Stimulated activated CD8-positive, alpha-beta memory T cell treated with anti-CD3 and anti-CD28 coated beads, Interleukin-7, amount 100 ng/mL, for 1 hour (primary cell): ENCODE data around the gene RPL22.
"Not testable (repeated sequence)": the region's sequence is repeated elsewhere in the genome, so short reads cannot be mapped to it uniquely, and the experiment has no call there.

Experiments
- DNase-seq, 2 donors: peaks; one replicate each; pipeline ENCODE4 v3.0.0-alpha.2; 2020; ENCODE audit warnings: low read depth in 2 of 2

RPL22 gene

DNA sequence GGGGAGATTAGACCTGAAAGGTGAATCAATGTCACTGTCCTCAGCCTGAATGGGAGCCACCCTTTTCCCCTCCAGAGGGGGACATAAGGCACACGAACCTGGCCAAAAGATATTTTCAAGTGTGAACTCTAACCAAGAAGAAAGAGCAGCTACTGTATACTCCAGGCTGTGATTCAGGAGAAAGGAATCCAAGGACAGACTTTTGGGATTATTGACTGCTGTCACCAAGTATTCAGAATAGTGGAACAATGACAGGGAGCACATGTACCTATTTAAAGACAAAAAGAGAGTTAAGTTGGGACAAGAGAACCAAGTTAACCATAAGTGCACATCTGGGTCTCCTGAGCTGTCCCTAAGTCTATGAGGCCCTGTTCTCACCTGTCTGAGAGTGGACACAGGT lies 34.0 kb upstream of the RPL22 start:
- no peak for DNase-seq

DNA sequence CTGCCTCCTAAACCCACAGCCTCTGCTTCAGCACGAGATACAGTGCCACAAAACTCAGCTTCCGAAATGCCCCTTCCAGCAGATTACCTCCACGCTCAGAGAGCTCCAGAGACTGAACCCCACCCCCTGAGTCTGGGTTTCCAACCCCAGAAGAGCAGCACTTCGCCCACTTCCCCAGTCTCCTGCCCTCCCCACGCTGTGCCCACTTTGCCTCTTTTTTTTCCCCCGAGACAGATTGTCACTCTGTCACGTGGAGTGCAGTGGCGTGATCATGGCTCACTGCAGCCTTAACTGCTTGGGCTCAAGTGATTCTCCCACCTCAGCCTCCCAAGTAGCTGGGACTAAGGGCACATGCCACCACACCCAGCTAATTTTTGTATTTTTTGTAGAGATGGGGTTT lies 26.3 kb upstream of the RPL22 start:
- DNase-seq: no peak

- DNase-seq: no peak
Measured at GRCh38 chr1:6224718-6225117, 25.3 kb upstream of the RPL22 start.

GRCh38 chr1:6223617-6224016 lies 24.2 kb upstream of the RPL22 start:
- no peak for DNase-seq

GRCh38 chr1:6222636-6223035 lies 23.2 kb upstream of the RPL22 start:
- DNase-seq: no peak

GRCh38 chr1:6221210-6221784 lies 21.9 kb upstream of the RPL22 start:
- DNase-seq: no peak

GRCh38 chr1:6220236-6220635 lies 20.8 kb upstream of the RPL22 start:
- no peak for DNase-seq

GRCh38 chr1:6219641-6220040 lies 20.2 kb upstream of the RPL22 start:
- not testable (repeated sequence) for DNase-seq

DNA sequence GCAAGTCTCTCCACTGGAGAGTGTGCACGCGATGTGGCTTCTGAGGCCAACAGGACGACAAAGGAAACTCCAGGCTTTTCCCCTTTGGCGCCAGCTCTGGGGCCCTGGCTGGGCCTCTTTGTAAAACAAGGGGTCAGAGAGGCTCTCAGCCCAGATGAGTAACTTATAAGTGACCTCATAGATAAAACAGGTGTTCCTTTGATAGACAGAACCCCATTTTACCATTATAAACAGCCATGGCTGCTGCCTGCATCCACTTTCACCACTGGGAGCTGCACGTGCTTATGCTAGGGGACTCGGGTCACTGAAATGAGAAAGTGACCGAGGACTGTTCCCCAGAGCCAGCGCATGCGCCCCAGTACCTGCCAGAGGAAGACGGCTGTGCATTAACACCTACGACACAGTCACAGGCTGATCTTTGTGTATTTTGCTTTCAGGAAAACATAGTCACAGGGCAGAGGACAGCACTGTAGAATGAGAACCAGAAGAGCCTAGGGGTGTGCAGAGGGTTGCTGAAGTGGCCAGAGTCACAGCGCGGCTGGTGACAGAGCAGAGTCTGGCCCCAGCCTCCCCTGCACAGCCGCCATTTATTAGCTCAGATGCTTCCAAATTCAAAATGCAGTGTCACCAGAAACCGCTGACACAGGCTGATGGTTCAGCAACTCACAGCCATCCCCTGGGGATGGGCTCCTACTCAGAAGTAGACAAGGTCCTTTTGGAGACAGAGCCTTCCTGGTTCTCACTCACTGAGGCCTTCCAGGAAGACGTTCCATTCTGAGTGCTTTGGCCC lies 19.2 kb upstream of the RPL22 start:
- no peak for DNase-seq

- no peak for DNase-seq
Measured at GRCh38 chr1:6212193-6212959, 13.0 kb upstream of the RPL22 start.

- no peak for DNase-seq
Measured at GRCh38 chr1:6211731-6212130, 12.3 kb upstream of the RPL22 start.

DNA sequence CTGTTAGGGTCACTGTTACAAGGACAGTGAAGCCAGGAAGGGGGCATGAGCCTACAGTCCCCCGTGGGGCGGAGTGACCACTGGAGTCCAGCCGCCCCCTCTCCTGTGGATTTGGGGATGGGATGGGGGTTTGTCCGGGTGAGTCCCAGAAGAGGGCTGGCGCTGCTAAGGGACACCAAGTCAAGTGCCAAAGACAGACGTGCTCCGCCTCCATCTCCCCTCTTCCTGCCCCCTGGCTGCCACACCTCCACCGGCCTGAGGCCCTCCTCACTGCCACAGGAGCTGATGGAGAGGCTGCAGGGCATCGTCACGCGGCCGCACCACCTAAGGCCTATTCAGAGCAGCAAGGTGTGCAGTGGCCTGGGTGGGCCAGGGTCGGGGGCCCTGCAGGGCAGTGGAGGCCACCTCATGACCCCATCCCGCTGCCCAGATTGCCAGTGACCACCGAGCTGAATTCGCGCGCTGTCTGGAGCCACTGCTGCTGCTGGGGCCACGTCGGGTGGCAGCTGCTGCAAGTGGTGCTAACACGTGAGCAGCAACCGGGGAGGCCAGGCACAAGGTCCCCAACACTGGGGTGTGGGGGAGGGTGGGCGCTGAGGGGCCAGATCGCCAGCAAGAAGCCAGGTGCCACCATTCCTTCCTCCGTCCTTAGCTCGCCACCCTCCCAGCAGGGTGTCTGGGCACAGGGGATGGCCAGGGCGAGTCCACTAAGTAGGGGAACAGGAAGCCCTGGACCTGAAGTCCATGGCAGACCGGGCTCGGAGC lies 11.4 kb upstream of the RPL22 start:
- DNase-seq: no peak

DNA sequence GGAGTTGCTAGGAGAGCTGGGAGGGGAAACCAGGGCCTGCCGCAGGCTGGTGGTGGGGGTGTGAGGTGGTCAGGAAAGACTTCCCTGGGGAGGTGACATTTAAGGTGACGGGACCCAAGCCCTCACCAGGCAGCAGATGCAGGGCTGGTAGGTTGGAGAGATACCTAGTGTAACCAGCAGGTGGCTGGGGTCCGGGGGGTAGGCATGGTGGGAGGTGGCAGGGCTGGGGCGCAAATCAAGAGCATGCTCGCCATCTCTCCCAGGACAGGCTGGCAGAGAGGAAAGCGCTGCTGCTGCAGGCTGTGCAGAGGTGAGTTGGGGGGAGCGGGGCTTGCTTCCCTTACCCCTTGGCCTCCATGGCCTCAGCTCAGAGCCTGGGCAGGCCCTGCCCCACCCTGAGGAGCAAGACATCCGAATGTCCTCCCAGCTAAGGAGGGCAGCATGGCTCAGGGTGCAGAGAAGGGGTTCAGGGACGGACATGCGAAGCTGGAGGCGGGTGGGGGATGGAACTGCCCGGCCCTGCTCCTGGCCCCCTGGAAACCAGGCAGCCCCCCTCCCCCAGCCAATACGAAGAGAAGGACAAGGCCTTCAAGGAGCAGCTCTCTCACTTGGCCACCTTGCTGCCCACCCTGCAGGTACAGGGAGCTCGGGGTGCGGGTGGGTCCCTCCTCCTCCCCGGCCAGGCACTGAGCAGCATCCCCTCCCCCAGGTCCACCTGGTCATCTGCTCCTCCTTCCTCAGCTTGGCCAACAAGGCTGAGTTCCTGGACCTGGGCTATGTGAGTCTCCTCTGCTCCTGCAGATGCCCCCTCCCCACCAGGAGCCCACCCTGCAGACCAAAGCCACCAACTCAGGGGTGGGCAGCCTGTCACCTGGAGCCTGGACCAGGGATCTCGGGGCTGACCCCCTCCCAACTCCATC lies 10.5 kb upstream of the RPL22 start:
- no peak for DNase-seq

DNA sequence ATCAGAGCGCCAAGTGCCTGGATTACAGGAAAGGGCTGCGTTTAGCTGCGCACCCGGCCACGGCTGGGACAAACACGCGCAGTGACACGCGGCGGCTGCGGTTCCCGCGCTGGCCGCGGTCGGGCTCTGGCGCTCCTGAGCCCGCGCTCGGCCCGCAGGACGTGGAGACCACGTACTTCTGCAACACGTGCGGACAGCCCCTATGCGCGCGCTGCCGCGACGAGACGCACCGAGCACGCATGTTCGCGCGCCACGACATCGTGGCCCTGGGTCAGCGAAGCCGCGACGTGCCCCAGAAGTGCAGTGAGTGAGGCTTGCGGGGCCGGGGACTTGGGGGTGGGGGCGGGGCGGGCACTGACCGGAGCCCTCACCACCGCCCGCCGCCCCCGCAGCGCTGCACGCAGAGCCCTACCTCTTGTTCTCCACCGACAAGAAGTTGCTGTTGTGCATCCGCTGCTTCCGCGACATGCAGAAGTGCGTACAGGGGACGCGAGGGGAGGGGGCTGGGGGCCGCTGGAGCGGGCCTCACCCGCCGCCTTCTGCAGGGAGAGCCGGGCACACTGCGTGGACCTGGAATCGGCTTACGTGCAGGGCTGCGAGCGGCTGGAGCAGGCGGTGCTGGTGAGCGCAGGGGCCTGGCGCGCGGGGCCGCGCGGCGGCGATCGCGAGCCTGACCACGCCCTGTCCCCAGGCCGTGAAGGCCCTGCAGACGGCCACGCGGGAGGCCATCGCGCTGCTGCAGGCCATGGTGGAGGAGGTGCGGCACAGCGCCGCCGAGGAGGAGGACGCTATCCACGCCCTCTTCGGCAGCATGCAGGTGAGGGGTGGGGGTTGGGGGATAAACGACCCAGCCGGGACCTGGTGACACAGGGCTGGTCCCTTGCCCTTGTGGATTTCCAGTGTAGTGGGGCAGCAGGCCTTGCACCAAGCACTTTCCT lies 9.6 kb upstream of the RPL22 start:
- no peak for DNase-seq

DNA sequence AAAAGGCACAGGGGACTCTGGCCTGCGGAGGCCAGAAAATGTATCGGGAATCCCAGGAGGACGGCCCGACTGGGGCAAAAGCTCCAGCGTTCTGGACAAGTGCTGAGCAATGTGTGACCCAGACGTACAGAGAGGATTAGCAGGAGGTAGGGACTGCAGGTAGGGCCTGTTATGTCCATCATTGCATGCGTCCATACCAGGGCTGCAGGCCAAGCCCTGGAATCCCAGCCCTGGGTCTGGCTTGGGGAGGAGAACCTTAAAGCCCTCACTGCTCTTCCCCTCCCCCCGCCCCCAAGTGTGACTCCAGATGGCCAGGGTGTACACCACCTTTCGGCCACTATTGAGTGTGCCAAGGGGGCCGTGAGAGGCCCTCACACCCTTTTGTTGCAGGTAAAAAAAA lies 8.5 kb upstream of the RPL22 start:
- no peak for DNase-seq

GRCh38 chr1:6207075-6207885 lies 7.9 kb upstream of the RPL22 start:
- no peak for DNase-seq

DNA sequence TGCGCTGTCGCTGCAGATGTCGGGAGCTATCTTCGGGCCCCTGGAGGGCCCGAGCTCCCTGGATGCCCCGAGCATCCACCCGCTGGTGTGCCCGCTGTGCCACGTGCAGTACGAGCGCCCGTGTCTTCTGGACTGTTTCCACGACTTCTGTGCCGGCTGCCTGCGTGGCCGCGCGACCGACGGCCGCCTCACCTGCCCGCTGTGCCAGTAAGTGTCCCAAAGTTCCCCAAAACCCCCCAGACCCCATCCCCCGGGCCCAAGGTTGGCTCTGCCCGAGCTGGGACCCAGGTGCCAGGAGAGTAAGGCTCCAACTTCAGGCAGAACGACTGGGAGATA lies 7.1 kb upstream of the RPL22 start:
- no peak for DNase-seq

DNA sequence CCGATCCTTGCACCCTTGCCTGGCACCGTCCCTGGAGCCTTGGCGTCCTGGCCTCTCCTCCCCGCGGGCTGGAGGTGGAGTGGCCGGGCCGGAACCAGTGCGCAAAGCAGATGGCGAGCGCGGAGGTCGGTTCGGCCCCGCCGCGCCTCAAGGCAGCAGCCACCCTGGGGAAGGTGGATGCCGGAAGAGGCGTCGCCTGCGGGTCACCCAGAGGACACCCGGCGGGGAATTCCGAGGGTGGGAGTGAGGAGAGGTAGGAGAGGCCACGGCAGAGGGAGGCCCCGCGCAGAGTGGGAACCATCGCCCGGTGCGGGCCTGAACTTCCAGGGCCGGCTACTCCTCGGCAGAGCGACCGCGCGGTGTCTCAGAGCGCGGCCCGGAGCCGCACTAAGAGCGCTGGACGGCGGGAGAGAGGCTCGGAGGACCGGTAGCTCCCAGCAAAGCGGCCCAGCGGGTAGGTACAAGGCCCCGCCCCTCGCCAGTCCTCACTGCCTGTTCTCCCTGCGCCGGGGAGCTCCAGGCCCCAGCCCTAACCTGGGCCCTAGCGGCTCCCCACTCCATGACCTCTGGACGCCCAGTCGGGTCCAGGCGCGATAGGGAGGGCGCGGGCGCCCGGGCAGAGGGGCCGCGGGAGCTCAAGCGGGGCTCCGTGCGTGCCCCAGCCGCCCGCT lies 6.6 kb upstream of the RPL22 start, which contains the start of gene RNF207:
Gene RNF207 (plus strand): TSS at position 271 of the 671 bp plus-strand sequence. CDS start 417 bp downstream, outside the sequence.
- DNase-seq: no peak

DNA sequence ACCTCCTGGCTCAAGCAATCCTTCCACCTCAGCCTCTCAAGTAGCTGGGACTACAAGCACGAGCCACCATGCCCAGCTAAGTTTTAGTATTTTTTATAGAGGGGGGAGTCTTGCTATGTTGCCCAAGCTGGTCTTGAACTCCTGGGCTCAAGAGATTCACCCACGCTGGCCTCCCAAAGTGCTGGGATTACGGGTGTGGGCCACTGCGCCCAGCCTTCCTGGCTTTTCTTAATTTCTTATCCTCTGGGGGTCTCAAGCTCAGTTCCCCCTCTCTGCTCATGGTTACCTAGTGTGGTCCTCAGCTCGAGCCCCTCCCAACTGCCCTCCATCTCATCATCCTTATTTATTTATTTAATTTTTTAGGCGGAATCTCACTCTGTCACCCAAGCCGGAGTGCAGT lies 2.9 kb upstream of the RPL22 start:
- DNase-seq: no peak
